GM12891 (cell line): ENCODE results near the gene SAYSD1.

ENCODE experiments used
- PAX5 ChIP-seq: IDR thresholded peaks from 2 replicates; pipeline ENCODE4 v1.6.1; 2011; ENCODE audit warnings: low read length, moderate library complexity, mild to moderate bottlenecking; ENCODE audit not compliant: insufficient read depth, severe bottlenecking
- POLR2A ChIP-seq: IDR thresholded peaks from 2 replicates; pipeline ENCODE4 v1.6.1; 2011; ENCODE audit warnings: low read depth, low read length, control low read depth
- POLR2AphosphoS5 ChIP-seq: IDR thresholded peaks from 2 replicates; pipeline ENCODE4 v1.6.1; 2011; ENCODE audit warnings: low read depth, low read length, control low read depth
- POU2F2 ChIP-seq: IDR thresholded peaks from 2 replicates; pipeline ENCODE4 v1.6.1; 2011; ENCODE audit warnings: low read depth, mild to moderate bottlenecking, control low read depth, low read length, moderate library complexity
- SPI1 ChIP-seq: IDR thresholded peaks from 2 replicates; pipeline ENCODE4 v1.6.1; 2011; ENCODE audit warnings: low read depth, low read length, control low read depth
- TAF1 ChIP-seq: IDR thresholded peaks from 2 replicates; pipeline ENCODE4 v1.6.1; 2011; ENCODE audit warnings: low read depth, low read length, control low read depth

DNA sequence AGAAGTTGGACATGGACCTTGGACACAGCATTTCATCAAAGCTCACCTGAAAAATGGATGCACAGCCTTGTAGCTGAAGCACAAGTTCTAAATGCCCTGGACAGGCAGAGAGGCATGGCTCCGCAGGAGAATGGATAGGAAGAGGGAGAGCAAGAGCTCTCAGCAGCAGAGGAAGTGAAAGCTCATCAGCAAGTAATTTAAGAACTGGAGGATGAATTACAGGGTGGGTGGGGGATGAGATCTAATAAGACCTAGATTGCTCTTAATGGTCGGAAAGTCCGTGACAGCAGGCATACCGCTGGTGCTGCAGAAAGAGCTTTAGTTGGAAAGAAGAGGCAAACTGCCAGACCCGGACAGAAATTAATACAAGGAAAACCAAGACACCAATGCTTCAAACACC lies 37.3 kb upstream of the SAYSD1 start:
- TF ChIP-seq POLR2AphosphoS5, result no peak
- peak; percentile 56 for TF ChIP-seq SPI1
- TF ChIP-seq POLR2A, result no peak
- TF ChIP-seq TAF1, result no peak
- no peak for TF ChIP-seq POU2F2
- no peak for TF ChIP-seq PAX5
